GM18517 (cell line): ENCODE data around the gene FTL.

ENCODE experiments used
- ATAC-seq: cut with Tn5 transposase; IDR thresholded peaks from one replicate; pipeline ENCODE4 v1.9.1; 2021; ENCODE audit warnings: mild to moderate bottlenecking, moderate library complexity; ENCODE audit not compliant: unreplicated experiment

FTL gene

GRCh38 chr19:48964205-48965039 is 687 bp upstream of the FTL start:
- ATAC-seq = no peak

GRCh38 chr19:48965806-48966540 is 864 bp downstream of the FTL start:
- ATAC-seq = peak; percentile 25

GRCh38 chr19:48966541-48967345 is 1.6 kb downstream of the FTL start:
- no peak for ATAC-seq

- ATAC-seq = no peak
Measured at GRCh38 chr19:48967346-48968178, 2.5 kb downstream of the FTL start.

- ATAC-seq = no peak
Measured at GRCh38 chr19:48968179-48968661, 3.1 kb downstream of the FTL start.

GRCh38 chr19:48968813-48969218 is 3.7 kb downstream of the FTL start:
- ATAC-seq = no peak

GRCh38 chr19:48969276-48970138 is 4.4 kb downstream of the FTL start:
- no peak for ATAC-seq

- ATAC-seq = no peak
Measured at GRCh38 chr19:48970139-48970766, 5.1 kb downstream of the FTL start.

- ATAC-seq = peak; percentile 44
Measured at GRCh38 chr19:48970923-48971395, 5.8 kb downstream of the FTL start.

GRCh38 chr19:48975947-48976847 is 11.1 kb downstream of the FTL start:
- no peak for ATAC-seq

- ATAC-seq = no peak
Measured at GRCh38 chr19:48977061-48977460, 12.0 kb downstream of the FTL start.

GRCh38 chr19:48982280-48982679 is 17.2 kb downstream of the FTL start:
- no peak for ATAC-seq

GRCh38 chr19:48985711-48986110 is 20.6 kb downstream of the FTL start:
- ATAC-seq = no peak

GRCh38 chr19:48986211-48986610 is 21.1 kb downstream of the FTL start:
- no peak for ATAC-seq

- no peak for ATAC-seq
Measured at GRCh38 chr19:48987323-48987722, 22.2 kb downstream of the FTL start.

GRCh38 chr19:48988286-48988685 is 23.2 kb downstream of the FTL start:
- ATAC-seq = no peak

GRCh38 chr19:48988860-48989259 is 23.8 kb downstream of the FTL start:
- ATAC-seq = no peak
